ENCODE data around the gene EFNB1. TPM values are rescaled to one million over a fixed set of nuclear protein-coding genes. Genes with fewer than 3 reads are reported as not detected.

EFNB1 gene
- total RNA-seq, 1 donor from 2014 or later = 23.3 TPM

- Mint-ChIP-seq H3K9me3 (ENCODE audit: unreplicated experiment) (no peaks in the 10 kb centered on the region), H3K4me1 (ENCODE audit: low read depth, unreplicated experiment) (no peaks in the 10 kb centered on the region), H3K27me3 (ENCODE audit: low read depth, unreplicated experiment) (peaks cover 23% of the 10 kb centered on the region), H3K27ac (ENCODE audit: unreplicated experiment) (no peak overlapping the region), H3K36me3 (ENCODE audit: low read depth, unreplicated experiment) (no peaks in the 10 kb centered on the region), H3K4me3 (ENCODE audit: unreplicated experiment) (no peak overlapping the region)
- DNase-seq (ENCODE audit: low read depth) (no peak), FAIRE-seq (peak; percentile 93)
- H3K36me3 ChIP-seq (ENCODE audit: insufficient read depth, low read length) = no peaks in the 10 kb centered on the region
- H3K4me3 ChIP-seq (ENCODE audit: insufficient read depth, low read depth, low read length) = no peak overlapping the region
- H3K27me3 ChIP-seq (ENCODE audit: insufficient read depth, low read length) = no peaks in the 10 kb centered on the region
- H3K27ac ChIP-seq (ENCODE audit: low read depth, low read length) = no peak overlapping the region
- H3K4me2 ChIP-seq (ENCODE audit: low read length) = no peak overlapping the region
- TF ChIP-seq CTCF (IDR thresholded peaks at IDR 0.05; ENCODE audit: insufficient read depth, low read depth, low read length) (no peak), EZH2 (IDR thresholded peaks at IDR 0.05; ENCODE audit: insufficient read depth, low read length) (no peak)
- H3K79me2 ChIP-seq (ENCODE audit: insufficient read depth, low read length) = no peaks in the 10 kb centered on the region
- no peak overlapping the region for H2AFZ ChIP-seq (ENCODE audit: low read depth, low read length)
- no peaks in the 10 kb centered on the region for H4K20me1 ChIP-seq (ENCODE audit: insufficient read depth, low read length)
- no peak overlapping the region for H3K9ac ChIP-seq (ENCODE audit: low read length)
- H3K4me1 ChIP-seq (ENCODE audit: insufficient read depth, low read length) = no peaks in the 10 kb centered on the region
- H3K9me3 ChIP-seq (ENCODE audit: insufficient read depth, low read depth, low read length) = no peaks in the 10 kb centered on the region
Observed at GRCh38 chrX:68853665-68854251, 24.9 kb downstream of the EFNB1 start.

GRCh38 chrX:68865300-68865699 is 36.5 kb downstream of the EFNB1 start:
- no peak overlapping the region for H3K27ac ChIP-seq (ENCODE audit: low read depth, low read length)
- Mint-ChIP-seq H3K9me3 (ENCODE audit: unreplicated experiment) (peaks cover 2% of the 10 kb centered on the region), H3K36me3 (ENCODE audit: low read depth, unreplicated experiment) (no peaks in the 10 kb centered on the region), H3K27ac (ENCODE audit: unreplicated experiment) (no peak overlapping the region), H3K4me1 (ENCODE audit: low read depth, unreplicated experiment) (peaks cover 11% of the 10 kb centered on the region), H3K27me3 (ENCODE audit: low read depth, unreplicated experiment) (peaks cover 12% of the 10 kb centered on the region), H3K4me3 (ENCODE audit: unreplicated experiment) (no peak overlapping the region)
- H3K27me3 ChIP-seq (ENCODE audit: insufficient read depth, low read length) = no peaks in the 10 kb centered on the region
- no peak overlapping the region for H3K9ac ChIP-seq (ENCODE audit: low read length)
- H2AFZ ChIP-seq (ENCODE audit: low read depth, low read length) = no peak overlapping the region
- no peak for DNase-seq (ENCODE audit: low read depth)
- H3K79me2 ChIP-seq (ENCODE audit: insufficient read depth, low read length) = no peaks in the 10 kb centered on the region
- H3K4me2 ChIP-seq (ENCODE audit: low read length) = no peak overlapping the region
- no peaks in the 10 kb centered on the region for H4K20me1 ChIP-seq (ENCODE audit: insufficient read depth, low read length)
- FAIRE-seq = no peak
- TF ChIP-seq EZH2 (IDR thresholded peaks at IDR 0.05; ENCODE audit: insufficient read depth, low read length) (no peak), CTCF (IDR thresholded peaks at IDR 0.05; ENCODE audit: insufficient read depth, low read depth, low read length) (no peak)
- H3K9me3 ChIP-seq (ENCODE audit: insufficient read depth, low read depth, low read length) = no peaks in the 10 kb centered on the region
- H3K36me3 ChIP-seq (ENCODE audit: insufficient read depth, low read length) = no peaks in the 10 kb centered on the region
- H3K4me1 ChIP-seq (ENCODE audit: insufficient read depth, low read length) = no peaks in the 10 kb centered on the region
- H3K4me3 ChIP-seq (ENCODE audit: insufficient read depth, low read depth, low read length) = no peak overlapping the region

- FAIRE-seq = peak; percentile 5
- Histone ChIP-seq H3K27me3 (ENCODE audit: insufficient read depth, low read length) (no peaks in the 10 kb centered on the region), H2AFZ (ENCODE audit: low read depth, low read length) (no peak overlapping the region), H3K79me2 (ENCODE audit: insufficient read depth, low read length) (no peaks in the 10 kb centered on the region), H3K9ac (ENCODE audit: low read length) (no peak overlapping the region), H3K4me3 (ENCODE audit: insufficient read depth, low read depth, low read length) (no peak overlapping the region), H3K4me1 (ENCODE audit: insufficient read depth, low read length) (no peaks in the 10 kb centered on the region), H3K9me3 (ENCODE audit: insufficient read depth, low read depth, low read length) (no peaks in the 10 kb centered on the region), H3K36me3 (ENCODE audit: insufficient read depth, low read length) (no peaks in the 10 kb centered on the region), H4K20me1 (ENCODE audit: insufficient read depth, low read length) (no peaks in the 10 kb centered on the region), H3K27ac (ENCODE audit: low read depth, low read length) (no peak overlapping the region), H3K4me2 (ENCODE audit: low read length) (no peak overlapping the region)
- H3K9me3 Mint-ChIP-seq (ENCODE audit: unreplicated experiment) = peaks cover 2% of the 10 kb centered on the region
- H3K4me1 Mint-ChIP-seq (ENCODE audit: low read depth, unreplicated experiment) = peaks cover 11% of the 10 kb centered on the region
- H3K27me3 Mint-ChIP-seq (ENCODE audit: low read depth, unreplicated experiment) = peaks cover 12% of the 10 kb centered on the region
- H3K4me3 Mint-ChIP-seq (ENCODE audit: unreplicated experiment) = no peak overlapping the region
- H3K27ac Mint-ChIP-seq (ENCODE audit: unreplicated experiment) = peak overlapping the region; percentile 41
- TF ChIP-seq EZH2 (IDR thresholded peaks at IDR 0.05; ENCODE audit: insufficient read depth, low read length) = no peak
- no peak for TF ChIP-seq CTCF (IDR thresholded peaks at IDR 0.05; ENCODE audit: insufficient read depth, low read depth, low read length)
- no peaks in the 10 kb centered on the region for H3K36me3 Mint-ChIP-seq (ENCODE audit: low read depth, unreplicated experiment)
- DNase-seq (ENCODE audit: low read depth) = no peak
Observed at GRCh38 chrX:68865926-68866325, 37.1 kb downstream of the EFNB1 start.

All from astrocyte (in vitro differentiated cells and primary cell).